ENCODE results near the gene KIAA0513. TPM values are rescaled to one million over a fixed set of nuclear protein-coding genes. Genes with fewer than 3 reads are reported as not detected.

KIAA0513 gene
- total and polyA plus RNA-seq, 2 experiments from 2014 or later = 12.8 to 24.6 TPM

- Histone ChIP-seq H3K9me3 (ENCODE audit: low read depth) (no peaks in the 10 kb centered on the region), H3K4me3 (no peak overlapping the region), H3K27me3 (no peaks in the 10 kb centered on the region), H3K4me1 (ENCODE audit: low read depth) (peaks cover 29% of the 10 kb centered on the region), H3K27ac (peak overlapping the region; percentile 72), H3K36me3 (no peaks in the 10 kb centered on the region)
- peak in 1 of 2 donors; percentile 54 for DNase-seq (ENCODE audit: low read depth in 1 of 2, low spot score in 1 of 2)
- TF ChIP-seq CTCF (IDR thresholded peaks at IDR 0.05; ENCODE audit: low read depth, low read length) = no peak
These were observed 63.4 kb downstream of the KIAA0513 start for GRCh38 chr16:85090873-85091521.

- Histone ChIP-seq H3K4me3 (no peak overlapping the region), H3K27me3 (no peaks in the 10 kb centered on the region), H3K9me3 (ENCODE audit: low read depth) (no peaks in the 10 kb centered on the region), H3K4me1 (ENCODE audit: low read depth) (peaks cover 27% of the 10 kb centered on the region), H3K27ac (peak overlapping the region; percentile 72), H3K36me3 (no peaks in the 10 kb centered on the region)
- TF ChIP-seq CTCF (IDR thresholded peaks at IDR 0.05; ENCODE audit: low read depth, low read length) = no peak
- DNase-seq (ENCODE audit: low read depth in 1 of 2, low spot score in 1 of 2) = peak in 1 of 2 donors; percentile 73
These were observed 63.9 kb downstream of the KIAA0513 start for GRCh38 chr16:85091522-85091910.

DNA sequence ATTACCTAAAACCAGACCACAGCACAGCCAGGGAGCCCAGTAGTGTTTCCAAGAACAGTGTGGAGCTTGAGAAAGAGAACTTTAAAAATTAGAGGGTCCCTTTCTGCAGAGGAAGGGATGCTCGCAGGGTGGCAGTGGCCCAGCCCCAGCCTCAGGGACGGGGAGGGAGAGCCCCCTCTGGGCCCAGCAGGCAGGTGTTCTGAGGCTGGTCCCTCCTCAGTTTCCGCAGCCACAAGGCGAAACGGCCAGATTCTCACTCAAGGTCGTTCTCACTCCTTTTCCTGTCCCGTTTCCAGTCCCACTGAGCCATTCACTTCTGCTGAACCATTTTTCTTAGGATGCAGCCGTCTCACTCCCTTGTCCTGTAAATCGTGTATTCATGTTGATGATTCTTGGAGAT lies 64.7 kb downstream of the KIAA0513 start:
- Histone ChIP-seq H3K9me3 (ENCODE audit: low read depth) (no peaks in the 10 kb centered on the region), H3K27ac (peak overlapping the region; percentile 72), H3K4me1 (ENCODE audit: low read depth) (peaks cover 27% of the 10 kb centered on the region), H3K4me3 (no peak overlapping the region), H3K27me3 (no peaks in the 10 kb centered on the region), H3K36me3 (no peaks in the 10 kb centered on the region)
- DNase-seq (ENCODE audit: low read depth in 1 of 2, low spot score in 1 of 2) = no peak
- TF ChIP-seq CTCF (IDR thresholded peaks at IDR 0.05; ENCODE audit: low read depth, low read length) = no peak

DNA sequence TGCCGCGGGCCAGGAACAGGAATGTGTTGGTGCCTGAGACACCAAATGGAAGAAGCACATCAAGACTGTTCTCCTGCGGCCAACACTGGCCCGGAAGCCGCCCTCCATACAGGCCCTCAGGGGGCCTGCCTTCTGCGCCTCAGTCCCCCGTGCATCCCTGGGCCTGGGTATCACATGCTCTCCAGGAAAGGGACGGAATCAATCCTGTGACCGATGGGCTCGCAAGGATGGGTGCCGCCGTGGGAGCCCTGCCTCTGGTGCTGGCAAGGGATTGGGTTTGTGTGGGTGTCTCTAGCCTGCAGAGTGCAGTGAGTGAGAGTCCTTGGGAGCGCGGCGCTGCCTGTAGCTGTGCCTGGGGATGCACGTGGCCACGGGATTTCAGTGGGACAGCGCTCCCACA lies 65.3 kb downstream of the KIAA0513 start:
- H3K27me3 ChIP-seq = no peaks in the 10 kb centered on the region
- TF ChIP-seq CTCF (IDR thresholded peaks at IDR 0.05; ENCODE audit: low read depth, low read length) = no peak
- no peak overlapping the region for H3K4me3 ChIP-seq
- no peaks in the 10 kb centered on the region for H3K9me3 ChIP-seq (ENCODE audit: low read depth)
- no peak for DNase-seq (ENCODE audit: low read depth in 1 of 2, low spot score in 1 of 2)
- no peaks in the 10 kb centered on the region for H3K36me3 ChIP-seq
- peaks cover 27% of the 10 kb centered on the region for H3K4me1 ChIP-seq (ENCODE audit: low read depth)
- peak overlapping the region; percentile 72 for H3K27ac ChIP-seq

DNA sequence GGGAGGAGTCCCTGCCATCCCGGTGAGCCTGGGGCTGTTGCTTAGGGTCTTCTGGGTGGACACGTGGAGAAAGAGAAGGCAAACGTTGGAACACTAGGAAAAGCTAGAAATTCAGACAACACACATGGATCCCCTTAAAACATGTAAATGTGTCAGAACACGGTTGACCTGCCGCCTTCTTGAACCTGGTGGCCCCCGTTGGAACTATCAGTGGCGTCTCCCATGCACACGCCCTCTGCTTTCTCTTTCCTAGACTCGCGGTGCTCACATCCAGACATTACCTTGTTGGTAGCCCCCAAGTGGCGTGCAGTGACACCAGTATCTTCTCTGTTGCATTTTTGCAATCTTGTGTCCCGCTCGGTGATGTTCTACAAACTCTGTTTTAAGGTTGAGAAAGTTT lies 66.1 kb downstream of the KIAA0513 start:
- DNase-seq (ENCODE audit: low read depth in 1 of 2, low spot score in 1 of 2) = no peak
- no peak for TF ChIP-seq CTCF (IDR thresholded peaks at IDR 0.05; ENCODE audit: low read depth, low read length)
- Histone ChIP-seq H3K4me1 (ENCODE audit: low read depth) (peaks cover 27% of the 10 kb centered on the region), H3K27ac (no peak overlapping the region), H3K36me3 (no peaks in the 10 kb centered on the region), H3K4me3 (no peak overlapping the region), H3K27me3 (no peaks in the 10 kb centered on the region), H3K9me3 (ENCODE audit: low read depth) (no peaks in the 10 kb centered on the region)

Data from cardiac muscle cell (in vitro differentiated cells and primary cell).